ENCODE measurements around the gene ALOX12.

ALOX12 gene

GRCh38 chr17:7003745-7004144, 7.9 kb downstream of the ALOX12 start:
- DNase-seq: no peak

GRCh38 chr17:7004398-7005253, 8.8 kb downstream of the ALOX12 start:
- peak; percentile 85 for DNase-seq

DNA sequence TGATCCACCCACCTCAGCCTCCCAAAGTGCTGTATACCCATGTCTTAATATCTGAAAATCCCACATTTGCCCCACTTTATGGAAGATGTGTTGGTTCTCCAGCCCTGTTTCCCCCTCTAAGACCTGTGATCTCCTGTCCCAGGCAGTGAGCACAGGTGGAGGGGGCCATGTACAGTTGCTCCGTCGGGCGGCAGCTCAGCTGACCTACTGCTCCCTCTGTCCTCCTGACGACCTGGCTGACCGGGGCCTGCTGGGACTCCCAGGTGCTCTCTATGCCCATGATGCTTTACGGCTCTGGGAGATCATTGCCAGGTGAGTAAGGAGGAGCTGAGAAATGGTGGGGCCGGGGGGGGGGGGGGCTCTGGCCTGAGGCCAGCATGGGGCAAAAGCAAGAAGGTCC, 9.9 kb downstream of the ALOX12 start:
- DNase-seq: no peak

- no peak for DNase-seq
Observed at GRCh38 chr17:7007143-7007542, 11.3 kb downstream of the ALOX12 start.

DNA sequence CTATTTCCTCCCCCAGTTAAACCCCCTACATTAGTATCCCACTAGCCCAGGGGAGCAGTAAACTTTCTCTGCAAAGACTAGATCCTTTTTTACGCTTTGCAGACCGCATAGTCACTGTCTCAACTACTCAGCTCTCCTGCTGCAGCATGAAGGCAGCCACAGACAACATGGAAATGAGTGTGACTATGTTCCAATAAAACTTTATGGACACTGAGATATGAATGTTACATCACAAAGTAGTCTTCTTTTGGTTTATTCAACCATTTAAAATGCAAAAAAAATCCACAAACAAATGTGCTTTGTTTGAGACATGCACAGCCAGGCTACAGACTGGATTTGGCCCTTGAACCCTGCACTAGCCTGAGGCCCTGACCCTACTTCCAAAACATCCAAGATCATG, 14.7 kb downstream of the ALOX12 start:
- DNase-seq: no peak

DNA sequence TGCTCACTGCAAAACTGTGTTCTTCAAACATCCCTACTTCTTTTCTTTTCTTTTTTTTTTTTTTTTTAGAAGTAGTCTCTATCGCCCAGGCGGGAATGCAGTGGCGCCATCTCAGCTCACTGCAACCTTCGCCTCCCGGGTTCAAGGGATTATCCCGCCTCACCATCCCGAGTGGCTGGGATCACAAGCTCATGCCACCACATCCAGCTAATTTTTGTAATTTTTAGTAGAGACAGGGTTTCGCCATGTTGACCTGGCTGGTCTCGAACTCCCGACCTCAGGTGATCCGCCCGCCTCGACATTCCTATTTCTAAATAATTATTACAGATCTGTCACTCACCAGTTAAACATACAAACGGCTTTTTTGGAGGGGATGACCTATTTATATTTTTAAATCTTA, 15.6 kb downstream of the ALOX12 start:
- no peak for DNase-seq

DNA sequence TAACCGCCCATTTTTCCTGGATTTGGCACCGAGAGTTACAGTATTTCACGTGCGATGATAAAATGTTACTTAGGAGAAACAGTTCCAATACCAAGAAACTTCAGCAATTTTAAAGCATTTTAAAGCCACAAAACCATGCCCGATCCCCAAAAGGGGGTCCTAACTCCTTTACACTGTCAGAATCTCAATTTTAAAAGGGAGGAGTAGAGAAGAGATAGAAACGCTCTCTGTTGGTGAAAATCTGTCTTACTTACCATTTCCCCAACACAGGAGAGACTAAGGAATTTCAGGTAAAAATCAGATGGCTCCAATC, 16.0 kb downstream of the ALOX12 start:
- no peak for DNase-seq

DNA sequence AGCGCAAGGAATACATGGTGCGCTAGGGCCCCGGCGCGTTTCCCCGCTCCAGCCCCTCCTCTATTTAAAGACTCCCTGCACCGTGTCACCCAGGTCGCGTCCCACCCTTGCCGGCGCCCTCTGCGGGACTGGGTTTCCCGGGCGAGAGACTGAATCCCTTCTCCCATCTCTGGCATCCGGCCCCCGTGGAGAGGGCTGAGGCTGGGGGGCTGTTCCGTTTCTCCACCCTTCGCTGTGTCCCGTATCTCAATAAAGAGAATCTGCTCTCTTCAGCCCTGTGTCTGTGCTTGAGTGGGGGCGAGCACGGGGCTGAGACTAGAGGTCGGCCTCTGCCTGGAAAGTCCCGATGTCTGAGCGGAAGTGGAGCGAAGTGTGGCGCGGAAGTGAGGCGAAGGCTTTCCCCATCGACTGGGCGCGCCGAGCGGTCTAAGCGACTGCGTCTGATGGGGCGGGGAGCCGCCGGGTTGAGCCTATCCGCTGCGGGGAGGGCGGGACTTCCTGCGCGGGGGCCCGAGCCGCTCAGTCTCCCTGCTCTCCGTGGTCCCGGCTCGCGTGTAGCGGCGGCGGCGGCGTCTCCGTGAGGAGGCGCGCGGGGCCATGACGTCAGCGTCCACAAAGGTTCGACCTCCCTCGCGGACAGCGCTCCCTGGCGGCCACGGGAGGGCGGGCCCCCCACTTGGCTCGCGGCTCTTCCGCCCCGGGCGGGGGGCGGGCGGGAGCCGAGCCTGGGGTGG, 18.6 kb downstream of the ALOX12 start:
- DNase-seq: peak; percentile 98

DNA sequence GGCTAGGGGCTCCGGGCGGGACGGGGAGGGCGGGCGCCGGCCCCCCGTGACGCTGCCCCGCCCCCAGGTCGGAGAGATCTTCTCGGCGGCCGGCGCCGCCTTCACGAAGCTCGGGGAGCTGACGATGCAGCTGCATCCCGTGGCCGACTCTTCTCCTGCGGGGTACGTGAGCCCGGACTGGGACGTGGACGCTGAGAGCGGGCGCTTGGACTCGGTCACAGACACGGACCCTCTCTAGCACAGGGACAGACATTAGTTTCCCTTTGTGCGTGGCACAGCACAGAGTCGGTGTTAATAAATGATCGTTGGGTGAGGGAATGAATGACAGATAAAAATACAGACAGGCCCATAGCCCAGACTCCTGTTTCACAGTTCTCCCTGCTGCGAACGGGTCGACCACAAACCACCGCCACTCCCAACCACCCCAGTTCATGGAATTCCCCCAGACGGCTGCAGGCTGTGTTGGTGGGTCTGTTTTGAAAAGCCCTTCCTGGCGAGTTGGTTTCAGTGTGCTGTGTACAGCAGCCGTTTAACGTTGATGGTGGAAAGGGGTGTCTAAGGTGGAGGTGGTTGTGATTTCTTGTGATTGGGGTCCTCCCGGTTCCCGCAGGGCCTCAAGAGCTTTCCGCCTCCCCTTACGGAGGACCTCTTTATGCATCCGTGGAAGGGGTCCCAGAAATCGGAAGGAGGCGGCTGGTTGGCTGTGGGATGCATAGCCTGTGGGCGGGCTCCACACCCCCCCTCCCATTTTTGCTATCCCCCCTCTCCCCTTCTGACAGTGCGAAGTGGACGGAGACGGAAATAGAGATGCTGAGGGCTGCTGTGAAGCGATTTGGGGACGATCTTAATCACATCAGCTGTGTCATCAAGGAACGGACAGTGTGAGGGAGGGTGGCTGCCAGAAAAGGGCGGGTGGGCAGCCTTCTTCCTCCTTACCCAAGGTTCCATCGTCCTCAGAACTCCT, 19.4 kb downstream of the ALOX12 start:
- DNase-seq: peak; percentile 89

DNA sequence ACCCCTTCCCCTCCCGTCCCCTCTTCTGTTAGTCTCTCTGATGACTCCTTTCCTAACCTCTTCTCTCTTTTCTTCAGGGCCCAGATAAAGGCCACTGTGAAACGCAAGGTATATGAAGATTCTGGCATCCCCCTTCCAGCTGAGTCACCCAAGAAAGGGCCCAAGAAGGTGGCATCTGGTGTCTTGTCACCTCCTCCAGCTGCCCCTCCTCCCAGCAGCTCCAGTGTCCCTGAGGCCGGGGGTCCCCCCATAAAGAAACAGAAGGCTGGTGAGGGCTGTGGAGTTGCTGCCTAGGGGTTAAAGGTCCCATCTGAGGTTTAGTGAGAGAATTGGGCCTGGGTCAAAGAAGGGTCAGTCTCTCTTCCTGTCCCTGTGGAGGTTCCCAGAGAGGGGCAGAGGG, 20.6 kb downstream of the ALOX12 start:
- no peak for DNase-seq

DNA sequence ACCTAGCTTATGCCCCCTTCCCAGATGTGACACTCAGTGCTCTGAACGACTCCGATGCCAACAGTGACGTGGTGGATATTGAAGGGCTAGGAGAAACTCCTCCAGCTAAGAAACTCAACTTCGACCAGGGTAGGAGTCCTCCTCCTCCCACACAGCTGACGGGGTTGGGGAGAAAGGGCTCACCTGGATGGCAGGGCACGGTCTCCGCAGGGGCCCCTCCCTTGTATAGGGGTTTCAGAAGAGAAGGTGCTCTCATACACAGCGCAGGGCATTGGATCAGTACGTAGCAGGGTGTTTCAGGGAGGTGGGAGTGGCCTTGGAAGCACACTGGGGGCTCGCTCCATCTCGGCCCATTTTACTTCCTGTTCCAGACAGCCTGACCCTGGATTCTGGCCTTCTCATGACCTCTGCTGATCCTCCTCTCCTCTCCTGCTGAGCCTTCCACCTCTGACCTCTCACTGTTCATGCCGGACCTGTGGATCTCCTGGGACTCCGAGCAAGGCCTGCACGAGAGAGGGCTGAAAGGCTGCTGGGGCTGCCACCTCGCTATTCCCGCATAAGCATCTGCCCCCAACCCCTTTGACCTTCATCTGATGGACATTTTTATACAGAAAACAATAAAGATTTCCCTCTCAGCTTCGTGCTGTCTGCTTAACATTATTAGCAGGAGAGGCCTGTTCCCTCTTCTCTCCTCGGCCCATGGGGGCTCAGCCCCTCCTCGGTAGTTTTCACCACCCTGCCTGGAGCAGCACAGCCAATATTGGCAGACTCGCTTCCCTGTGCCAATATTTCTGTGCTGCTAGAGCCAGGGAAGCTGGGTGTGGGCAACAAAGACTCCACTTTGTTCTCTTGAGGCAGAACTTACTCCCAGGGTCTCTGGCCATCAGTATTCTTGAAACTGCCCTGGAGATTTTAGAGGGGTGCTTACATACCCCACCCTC, 21.3 kb downstream of the ALOX12 start:
- DNase-seq: no peak

- DNase-seq: peak; percentile 63
Observed at GRCh38 chr17:7017827-7018200, 22.0 kb downstream of the ALOX12 start.

- no peak for DNase-seq
Observed at GRCh38 chr17:7018331-7018964, 22.6 kb downstream of the ALOX12 start.

DNA sequence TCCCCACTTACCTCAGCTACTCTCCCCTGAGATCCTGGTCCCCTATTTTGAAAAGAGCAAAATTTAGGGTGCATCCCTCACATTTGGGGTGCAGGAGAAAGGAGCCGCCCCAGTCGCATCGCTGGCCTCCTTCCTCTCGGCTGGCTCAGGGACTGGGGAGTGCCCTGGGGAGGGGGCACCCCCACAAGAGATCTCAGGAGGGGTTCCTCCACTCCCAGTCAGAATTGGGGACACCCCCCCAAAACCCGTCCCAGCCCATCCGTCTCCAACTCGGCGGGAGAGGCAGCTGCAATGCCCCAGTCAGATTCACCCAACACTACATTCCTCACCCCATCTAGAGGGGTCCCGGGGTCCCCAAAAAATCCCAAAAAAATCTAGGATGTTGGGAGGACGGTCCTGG, 23.5 kb downstream of the ALOX12 start:
- DNase-seq: no peak

DNA sequence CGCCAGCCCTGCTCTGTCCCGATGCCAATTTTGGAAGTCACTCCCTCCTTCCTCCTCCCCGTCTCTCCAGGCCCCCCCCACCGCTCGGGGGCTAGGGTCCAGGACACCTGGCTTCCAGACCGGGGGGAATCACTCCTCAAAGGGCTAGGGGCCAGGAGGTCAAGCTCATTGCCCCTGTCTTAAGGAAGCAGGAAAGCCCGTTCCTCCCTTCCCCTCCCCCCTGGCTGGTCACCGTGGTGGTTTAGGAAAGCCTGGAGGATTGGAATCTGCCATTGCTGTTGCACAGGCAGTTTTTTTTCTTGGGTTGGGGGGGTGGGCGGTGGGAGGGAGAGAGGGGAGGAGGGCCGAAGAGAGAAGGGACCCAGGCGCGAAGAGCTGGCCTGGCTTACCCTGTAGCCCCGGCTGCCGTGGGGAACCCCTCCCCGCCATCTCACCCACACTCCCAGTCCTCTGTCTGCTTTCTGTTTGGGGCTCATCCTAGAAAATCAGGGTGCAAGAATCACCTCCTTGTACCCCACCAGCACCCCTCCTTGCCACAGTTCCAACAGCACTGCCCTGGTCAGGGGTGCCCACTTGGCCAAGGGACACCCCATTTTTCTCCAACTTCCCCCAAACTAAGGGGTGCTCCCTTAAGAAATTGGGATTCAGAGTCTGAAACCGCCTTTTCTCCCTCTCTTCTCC, 24.1 kb downstream of the ALOX12 start:
- no peak for DNase-seq

- no peak for DNase-seq
Observed at GRCh38 chr17:7020894-7021664, 25.2 kb downstream of the ALOX12 start.

DNA sequence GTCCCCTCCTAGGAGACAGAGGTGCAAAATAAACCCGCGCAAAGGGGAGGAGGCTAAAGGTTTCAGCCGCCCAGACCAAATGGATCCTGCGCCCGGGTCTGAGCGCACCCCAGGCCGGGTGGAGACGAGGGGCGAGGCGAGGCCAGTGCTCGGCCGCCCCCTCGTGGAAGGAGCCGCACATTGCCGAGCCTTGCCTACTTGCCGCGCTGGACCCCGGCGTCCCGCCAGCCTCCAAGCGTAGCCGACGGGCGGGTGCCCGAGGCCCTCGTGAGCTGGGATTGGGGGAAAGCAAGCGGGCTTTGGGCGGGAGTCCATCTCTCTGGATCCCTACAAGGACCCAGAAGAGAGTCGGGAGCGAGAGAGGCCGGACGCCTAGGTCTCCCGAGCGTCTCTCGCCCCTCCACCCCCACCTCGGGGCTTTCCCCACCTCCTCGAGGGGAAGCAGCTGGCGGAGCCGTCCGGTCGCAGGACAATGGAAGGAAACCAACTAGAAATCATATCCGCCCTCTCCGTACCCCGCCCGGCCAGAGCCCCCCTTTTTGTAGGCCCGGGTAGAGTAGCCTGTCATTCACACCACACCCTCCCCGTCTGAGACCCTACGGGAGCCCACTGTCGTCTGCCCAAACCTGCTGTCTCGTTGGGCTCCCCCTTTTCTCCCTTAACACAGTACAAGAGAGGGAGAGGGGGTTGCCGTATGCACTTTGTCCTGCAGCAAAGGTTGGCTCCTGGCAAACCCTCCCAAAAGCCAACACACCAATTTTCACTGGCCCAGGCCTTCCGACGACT, 26.3 kb downstream of the ALOX12 start:
- DNase-seq: peak; percentile 89

DNA sequence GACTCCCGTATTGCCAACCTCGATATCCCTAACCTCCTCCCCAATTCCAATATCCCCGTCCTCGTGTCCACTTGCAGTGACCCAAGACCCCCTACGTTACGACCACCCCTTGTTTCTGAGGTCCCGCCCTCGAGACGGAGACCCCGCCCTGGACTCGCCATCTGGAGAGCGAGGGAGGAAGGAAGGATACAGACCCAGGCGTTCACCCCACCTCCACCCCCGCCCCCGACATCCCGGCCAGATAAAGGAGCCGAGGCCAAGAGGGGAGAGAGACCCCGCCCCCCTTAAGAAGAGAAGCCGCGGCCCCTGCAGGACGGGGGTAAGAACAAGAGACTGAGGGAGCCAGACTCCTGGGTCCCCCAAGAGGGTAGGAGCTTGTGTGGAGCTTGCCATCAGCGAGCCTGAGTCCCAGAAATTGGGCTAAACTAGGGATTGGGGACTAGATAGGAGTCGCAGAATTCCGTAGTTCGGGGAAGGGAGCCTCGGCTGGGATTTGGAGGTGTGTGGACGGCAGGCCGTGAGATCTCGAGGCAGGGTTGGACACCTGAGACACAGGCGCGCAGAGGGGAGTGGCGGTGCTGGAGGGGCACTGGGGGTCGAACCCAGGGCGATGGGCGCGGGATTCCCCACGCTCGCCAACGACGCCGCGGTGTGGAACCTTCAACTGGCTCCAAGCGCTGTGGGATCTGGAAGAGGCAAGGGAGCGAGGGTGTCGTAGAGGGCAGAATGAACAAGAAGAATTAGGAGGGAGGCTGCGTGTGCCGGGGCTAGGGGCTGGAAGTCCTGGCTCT, 27.1 kb downstream of the ALOX12 start, which contains the start of gene BCL6B:
TSS of gene BCL6B (plus strand) at position 270 of the 791 bp plus-strand sequence. CDS start 622 bp downstream, outside the sequence.
- no peak for DNase-seq
